Activated CD8-positive, alpha-beta T cell treated with anti-CD3 and anti-CD28 coated beads for 36 hours (primary cell): ENCODE results near the gene AFP. TPM values are rescaled to one million over a fixed set of nuclear protein-coding genes. Genes with fewer than 3 reads are reported as not detected.

Experiments
- ATAC-seq: fragments of 200-7000 bp; cut with Tn5 transposase; one replicate; pipeline ENCODE4 v1.10.0; 2021; ENCODE audit warnings: mild to moderate bottlenecking, moderate library complexity
- CTCF ChIA-PET: fragments of 350-600 bp; sonication (Branson Sonifier 250); formaldehyde crosslinking; loops from one replicate; lab custom pipeline; 2021; ENCODE audit warnings: antibody characterized with exemption; lab: Charles Lee
- POLR2A ChIA-PET: fragments of 350-600 bp; sonication (Branson Sonifier 250); formaldehyde crosslinking; loops from one replicate; lab custom pipeline; 2021; ENCODE audit warnings: antibody characterized with exemption; lab: Charles Lee
- DNase-seq: peaks from one replicate; pipeline ENCODE4 v3.0.0-alpha.2; 2020
- H3K27ac Mint-ChIP-seq: one replicate; pipeline ENCODE4 v1.8.0; 2021; ENCODE audit warnings: mild to moderate bottlenecking, mixed read lengths
- H3K27me3 Mint-ChIP-seq: one replicate; pipeline ENCODE4 v1.8.0; 2021; ENCODE audit warnings: mixed read lengths
- H3K36me3 Mint-ChIP-seq: one replicate; pipeline ENCODE4 v1.8.0; 2021; ENCODE audit warnings: low read depth, mixed read lengths
- H3K4me1 Mint-ChIP-seq: one replicate; pipeline ENCODE4 v1.8.0; 2021; ENCODE audit warnings: low read depth, mixed read lengths
- H3K4me3 Mint-ChIP-seq: one replicate; pipeline ENCODE4 v1.8.0; 2021; ENCODE audit warnings: mild to moderate bottlenecking, moderate library complexity, mixed read lengths
- H3K9me3 Mint-ChIP-seq: one replicate; pipeline ENCODE4 v1.8.0; 2021; ENCODE audit warnings: mixed read lengths
- CTCF ChIP-seq: fragments of 200-600 bp; IDR thresholded peaks from one replicate; pipeline ENCODE4 v1.8.0; 2022; ENCODE audit warnings: antibody characterized with exemption, mild to moderate bottlenecking
- intact Hi-C: fragments of 100-400 bp; cut with micrococcal nuclease; formaldehyde crosslinking; loops from one replicate; pipeline ENCODE4 v1.10.0; 2022
- total RNA-seq, 2 experiments: library from RNA; stranded (reverse); gene quantifications; one replicate each; pipeline ENCODE4 v1.2.3, GENCODE V29; 2021

The AFP gene
- total RNA-seq, 2 experiments from 2014 or later, result not detected

GRCh38 chr4:73468170-73468569 lies 32.1 kb downstream of the AFP start:
- Mint-ChIP-seq H3K27ac (no peak overlapping the region), H3K4me1 (no peaks in the 10 kb centered on the region), H3K36me3 (no peaks in the 10 kb centered on the region), H3K4me3 (no peak overlapping the region), H3K27me3 (no peaks in the 10 kb centered on the region), H3K9me3 (no peaks in the 10 kb centered on the region)
- intact Hi-C loops, result no loop called here
- ATAC-seq (no peak), DNase-seq (no peak)
- no peak for TF ChIP-seq CTCF
- ChIA-PET CTCF (no interaction called here), POLR2A (no interaction called here)

GRCh38 chr4:73470728-73471127 lies 34.7 kb downstream of the AFP start:
- ATAC-seq (no peak), DNase-seq (no peak)
- Mint-ChIP-seq H3K27me3 (peaks cover 2% of the 10 kb centered on the region), H3K4me3 (no peak overlapping the region), H3K4me1 (no peaks in the 10 kb centered on the region), H3K9me3 (peaks cover 4% of the 10 kb centered on the region), H3K27ac (no peak overlapping the region), H3K36me3 (no peaks in the 10 kb centered on the region)
- ChIA-PET POLR2A (no interaction called here), CTCF (interaction anchor here (1.5 kb wide), 1 partner anchor 25 kb away, joined by 5 read pairs; no protein-coding TSS in a partner anchor)
- no peak for TF ChIP-seq CTCF
- intact Hi-C loops, result no loop called here

GRCh38 chr4:73477176-73477575 lies 41.2 kb downstream of the AFP start:
- Mint-ChIP-seq H3K4me3 (no peak overlapping the region), H3K36me3 (no peaks in the 10 kb centered on the region), H3K4me1 (no peaks in the 10 kb centered on the region), H3K27me3 (peaks cover 2% of the 10 kb centered on the region), H3K9me3 (peaks cover 4% of the 10 kb centered on the region), H3K27ac (no peak overlapping the region)
- DNase-seq (no peak), ATAC-seq (no peak)
- TF ChIP-seq CTCF, result no peak
- POLR2A ChIA-PET, result no interaction called here
- CTCF ChIA-PET, result no interaction called here
- intact Hi-C loops, result no loop called here

GRCh38 chr4:73479323-73479722 lies 43.3 kb downstream of the AFP start:
- Mint-ChIP-seq H3K4me1 (no peaks in the 10 kb centered on the region), H3K9me3 (peaks cover 4% of the 10 kb centered on the region), H3K36me3 (no peaks in the 10 kb centered on the region), H3K27me3 (no peaks in the 10 kb centered on the region), H3K4me3 (no peak overlapping the region), H3K27ac (no peak overlapping the region)
- POLR2A ChIA-PET, result no interaction called here
- CTCF ChIA-PET, result no interaction called here
- no peak for DNase-seq
- TF ChIP-seq CTCF, result no peak
- intact Hi-C loops, result no loop called here
- no peak for ATAC-seq

- Mint-ChIP-seq H3K27me3 (peaks cover 4% of the 10 kb centered on the region), H3K4me3 (no peak within 1 kb of the TSS), H3K4me1 (no peaks in the 10 kb centered on the region), H3K36me3 (no peaks in the 10 kb centered on the region), H3K27ac (no peak within 1 kb of the TSS), H3K9me3 (no peaks in the 10 kb centered on the region)
- CTCF ChIA-PET, result no interaction called here
- TF ChIP-seq CTCF, result no peak
- no peak for DNase-seq
- intact Hi-C loops, result no loop called here
- ATAC-seq, result no peak
- POLR2A ChIA-PET, result no interaction called here
Observed at GRCh38 chr4:73481358-73481757, 45.3 kb downstream of the AFP start, which contains the start of gene AFM. TSS of gene AFM (plus strand) at chr4:73481745. CDS start at chr4:73481776, 31 bp downstream.
